Suprapubic skin (tissue), 4 donors: Measurements from ENCODE around the gene VEGFD. TPM values are rescaled to one million over a fixed set of nuclear protein-coding genes. Genes with fewer than 3 reads are reported as not detected.

Experiments
- DNase-seq, 2 donors: peaks; one replicate each; pipeline ENCODE4 v3.0.0-alpha.2; 2019; ENCODE audit warnings: low spot score in 2 of 2
- H3K27ac ChIP-seq: fragments of 200-600 bp; sonication (generic); one replicate; pipeline ENCODE4 v1.5.1; 2019
- H3K27me3 ChIP-seq: fragments of 200-600 bp; sonication (generic); one replicate; pipeline ENCODE4 v1.5.1; 2019
- H3K36me3 ChIP-seq: fragments of 200-600 bp; sonication (generic); one replicate; pipeline ENCODE4 v1.5.1; 2019
- H3K4me1 ChIP-seq: fragments of 200-600 bp; sonication (generic); one replicate; pipeline ENCODE4 v1.5.1; 2019
- H3K4me3 ChIP-seq: fragments of 200-600 bp; sonication (generic); one replicate; pipeline ENCODE4 v1.5.1; 2019; ENCODE audit warnings: mild to moderate bottlenecking
- H3K9me3 ChIP-seq: fragments of 200-600 bp; sonication (generic); one replicate; pipeline ENCODE4 v1.5.1; 2019
- CTCF ChIP-seq, 2 donors: fragments of 200-600 bp in 1 of 2; fragments of 450-650 bp in 1 of 2; sonication (generic) in 1 of 2; IDR thresholded peaks; one replicate each; pipeline ENCODE4 v1.5.1; 2016 to 2019; ENCODE audit warnings: antibody characterized with exemption in 2 of 2, mild to moderate bottlenecking in 1 of 2, moderate library complexity in 1 of 2
- EP300 ChIP-seq: sonication (generic); formaldehyde crosslinking; IDR thresholded peaks from one replicate; pipeline ENCODE4 v1.6.1; 2017; ENCODE audit warnings: antibody characterized with exemption
- POLR2A ChIP-seq, 2 donors: fragments of 450-650 bp; IDR thresholded peaks; one replicate each; pipeline ENCODE4 v1.6.1; 2017; ENCODE audit warnings: antibody characterized with exemption in 2 of 2, mild to moderate bottlenecking in 2 of 2, moderate library complexity in 2 of 2
- POLR2AphosphoS5 ChIP-seq, 3 donors: sonication (generic); formaldehyde crosslinking; IDR thresholded peaks; one replicate each; pipeline ENCODE4 v1.6.1; 2017; ENCODE audit warnings: antibody characterized with exemption in 3 of 3
- WGBS: methylation state at CpG from one replicate; pipeline ENCODE4 v1.1.5; 2018; 5-methylcytosine and 5-hydroxymethylcytosine counted together
- total RNA-seq, 4 donors: library from RNA; depleted of rRNA; stranded (reverse); fragments of >200 nt; gene quantifications; one replicate each; pipeline ENCODE4 v1.1.0, GENCODE V29; 2016

VEGFD gene
- total RNA-seq, 4 donors from 2014 or later = 0.76 to 1.7 (median 1.2) TPM; not detected in 1

GRCh38 chrX:15366506-15367352 lies 17.5 kb downstream of the VEGFD start:
- Histone ChIP-seq H3K36me3 (no peaks in the 10 kb centered on the region), H3K4me1 (no peaks in the 10 kb centered on the region), H3K9me3 (no peaks in the 10 kb centered on the region), H3K27ac (no peak overlapping the region), H3K27me3 (no peaks in the 10 kb centered on the region), H3K4me3 (no peak overlapping the region)
- WGBS = 63% methylated on average over 9 of the region's 9 CpGs
- TF ChIP-seq CTCF (IDR thresholded peaks at IDR 0.05) = no peak
- no peak for TF ChIP-seq POLR2AphosphoS5 (IDR thresholded peaks at IDR 0.05)
- TF ChIP-seq POLR2A (IDR thresholded peaks at IDR 0.05) = no peak
- TF ChIP-seq EP300 = no peak
- DNase-seq = no peak

- Histone ChIP-seq H3K36me3 (no peaks in the 10 kb centered on the region), H3K4me1 (no peaks in the 10 kb centered on the region), H3K9me3 (no peaks in the 10 kb centered on the region), H3K4me3 (no peak overlapping the region), H3K27ac (no peak overlapping the region), H3K27me3 (no peaks in the 10 kb centered on the region)
- TF ChIP-seq EP300 = no peak
- TF ChIP-seq CTCF (IDR thresholded peaks at IDR 0.05) = no peak
- no peak for TF ChIP-seq POLR2AphosphoS5 (IDR thresholded peaks at IDR 0.05)
- no peak for TF ChIP-seq POLR2A (IDR thresholded peaks at IDR 0.05)
- no peak for DNase-seq
- WGBS = 40% methylated on average over 2 of the region's 2 CpGs
Measured at GRCh38 chrX:15359701-15360100, 24.5 kb downstream of the VEGFD start.

DNA sequence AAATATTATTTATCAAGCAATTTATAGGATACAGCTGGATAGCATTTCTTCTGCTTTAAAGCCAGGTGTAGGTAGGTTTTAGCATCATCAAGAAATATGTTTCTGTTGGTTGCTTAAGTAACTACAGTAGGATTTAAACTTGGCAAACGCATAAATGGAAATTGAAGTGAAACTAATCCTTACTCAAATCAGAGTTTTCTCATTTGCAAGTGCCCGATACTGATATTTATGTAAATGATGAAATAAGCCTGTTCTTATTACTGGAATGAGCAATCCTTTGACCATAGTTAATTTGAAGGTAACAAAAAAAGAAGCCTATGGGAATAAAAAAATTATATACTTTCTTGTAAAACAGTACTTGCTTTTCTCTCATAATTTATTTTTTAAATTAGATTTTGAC lies 25.7 kb downstream of the VEGFD start:
- H3K9me3 ChIP-seq = no peaks in the 10 kb centered on the region
- H3K36me3 ChIP-seq = no peaks in the 10 kb centered on the region
- TF ChIP-seq CTCF (IDR thresholded peaks at IDR 0.05) (no peak), EP300 (no peak), POLR2A (IDR thresholded peaks at IDR 0.05) (no peak), POLR2AphosphoS5 (IDR thresholded peaks at IDR 0.05) (no peak)
- H3K27me3 ChIP-seq = no peaks in the 10 kb centered on the region
- no peaks in the 10 kb centered on the region for H3K4me1 ChIP-seq
- no peak for DNase-seq
- 77% methylated on average over 2 of the region's 2 CpGs for WGBS
- H3K27ac ChIP-seq = no peak overlapping the region
- H3K4me3 ChIP-seq = no peak overlapping the region

DNA sequence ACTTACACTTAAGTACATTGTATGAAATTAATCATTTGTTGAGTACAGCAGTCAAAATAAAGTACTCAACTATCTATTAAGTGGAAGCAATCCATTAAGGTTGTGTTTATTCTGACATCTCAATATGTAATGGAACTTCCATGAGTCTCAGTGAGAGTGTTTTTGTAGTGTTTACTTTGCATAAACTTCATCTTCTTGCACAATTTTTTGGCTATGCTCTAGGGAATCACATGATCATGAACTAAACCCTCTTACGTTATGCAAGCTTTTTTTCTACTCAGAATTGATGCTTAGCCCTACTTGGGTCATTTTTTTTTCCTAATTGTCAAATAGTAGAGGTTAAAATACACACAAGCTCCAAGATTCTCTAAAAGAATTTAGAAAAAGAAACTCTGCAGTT lies 27.8 kb downstream of the VEGFD start:
- no peaks in the 10 kb centered on the region for H3K27me3 ChIP-seq
- TF ChIP-seq EP300 = no peak
- no peak for TF ChIP-seq POLR2AphosphoS5 (IDR thresholded peaks at IDR 0.05)
- TF ChIP-seq CTCF (IDR thresholded peaks at IDR 0.05) = no peak
- TF ChIP-seq POLR2A (IDR thresholded peaks at IDR 0.05) = no peak
- DNase-seq = no peak
- H3K36me3 ChIP-seq = no peaks in the 10 kb centered on the region
- H3K9me3 ChIP-seq = no peaks in the 10 kb centered on the region
- no peak overlapping the region for H3K27ac ChIP-seq
- H3K4me1 ChIP-seq = no peaks in the 10 kb centered on the region
- no peak overlapping the region for H3K4me3 ChIP-seq
- 31% methylated on average over 1 of the region's 1 CpG for WGBS

GRCh38 chrX:15350329-15350996 lies 33.8 kb downstream of the VEGFD start:
- WGBS = 64% methylated on average over 8 of the region's 8 CpGs
- DNase-seq = no peak
- Histone ChIP-seq H3K27me3 (no peaks in the 10 kb centered on the region), H3K27ac (no peak overlapping the region), H3K4me3 (no peak overlapping the region), H3K9me3 (no peaks in the 10 kb centered on the region), H3K36me3 (no peaks in the 10 kb centered on the region), H3K4me1 (no peaks in the 10 kb centered on the region)
- TF ChIP-seq POLR2AphosphoS5 (IDR thresholded peaks at IDR 0.05) = no peak
- no peak for TF ChIP-seq POLR2A (IDR thresholded peaks at IDR 0.05)
- no peak for TF ChIP-seq EP300
- TF ChIP-seq CTCF (IDR thresholded peaks at IDR 0.05) = no peak
